Measurements from ENCODE around the gene DDX4. TPM values are rescaled to one million over a fixed set of nuclear protein-coding genes. Genes with fewer than 3 reads are reported as not detected.

Gene DDX4
- total RNA-seq, 1 donor from 2014 or later: not detected

DNA sequence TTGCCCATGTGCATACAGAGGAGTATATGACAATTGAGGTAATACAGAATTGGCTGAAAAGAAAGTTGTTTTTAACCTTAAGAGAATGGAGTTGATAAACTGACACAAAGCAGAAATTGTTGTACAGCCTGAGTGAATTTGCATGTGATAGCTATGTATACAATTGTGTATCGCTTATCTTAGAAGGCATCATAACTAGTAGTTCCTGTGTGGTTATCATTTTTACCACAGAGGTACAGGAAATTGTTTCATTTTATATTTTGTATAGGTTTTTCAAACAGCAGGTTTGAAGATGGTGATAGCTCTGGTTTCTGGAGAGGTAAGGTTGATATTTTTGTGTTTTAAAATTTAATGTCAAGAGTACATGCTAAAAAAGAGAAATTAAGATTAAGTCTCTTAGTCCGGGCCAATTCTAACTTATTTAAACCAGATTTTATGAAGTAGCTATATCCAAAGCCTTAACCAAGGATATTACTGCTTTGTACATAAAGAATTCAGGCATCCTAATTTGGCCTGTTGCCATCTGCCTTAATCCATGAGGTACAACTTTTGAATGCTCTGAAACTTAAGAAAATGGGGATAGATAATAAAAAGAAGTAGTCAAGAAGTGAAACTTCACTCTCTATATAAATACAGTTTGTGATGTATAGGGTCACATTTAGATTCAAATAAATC is 26.0 kb downstream of the DDX4 start:
- Mint-ChIP-seq H3K4me1 (ENCODE audit: unreplicated experiment) (no peaks in the 10 kb centered on the region), H3K27ac (ENCODE audit: unreplicated experiment) (no peak overlapping the region), H3K27me3 (ENCODE audit: unreplicated experiment) (peaks cover 41% of the 10 kb centered on the region), H3K4me3 (ENCODE audit: unreplicated experiment) (no peak overlapping the region), H3K9me3 (ENCODE audit: unreplicated experiment) (no peaks in the 10 kb centered on the region), H3K36me3 (ENCODE audit: unreplicated experiment) (no peaks in the 10 kb centered on the region)
- no peak for DNase-seq (ENCODE audit: extremely low spot score, unreplicated experiment)
- TF ChIP-seq, protein P1, sequence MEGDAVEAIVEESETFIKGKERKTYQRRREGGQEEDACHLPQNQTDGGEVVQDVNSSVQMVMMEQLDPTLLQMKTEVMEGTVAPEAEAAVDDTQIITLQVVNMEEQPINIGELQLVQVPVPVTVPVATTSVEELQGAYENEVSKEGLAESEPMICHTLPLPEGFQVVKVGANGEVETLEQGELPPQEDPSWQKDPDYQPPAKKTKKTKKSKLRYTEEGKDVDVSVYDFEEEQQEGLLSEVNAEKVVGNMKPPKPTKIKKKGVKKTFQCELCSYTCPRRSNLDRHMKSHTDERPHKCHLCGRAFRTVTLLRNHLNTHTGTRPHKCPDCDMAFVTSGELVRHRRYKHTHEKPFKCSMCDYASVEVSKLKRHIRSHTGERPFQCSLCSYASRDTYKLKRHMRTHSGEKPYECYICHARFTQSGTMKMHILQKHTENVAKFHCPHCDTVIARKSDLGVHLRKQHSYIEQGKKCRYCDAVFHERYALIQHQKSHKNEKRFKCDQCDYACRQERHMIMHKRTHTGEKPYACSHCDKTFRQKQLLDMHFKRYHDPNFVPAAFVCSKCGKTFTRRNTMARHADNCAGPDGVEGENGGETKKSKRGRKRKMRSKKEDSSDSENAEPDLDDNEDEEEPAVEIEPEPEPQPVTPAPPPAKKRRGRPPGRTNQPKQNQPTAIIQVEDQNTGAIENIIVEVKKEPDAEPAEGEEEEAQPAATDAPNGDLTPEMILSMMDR (IDR thresholded peaks at IDR 0.05): no peak

DNA sequence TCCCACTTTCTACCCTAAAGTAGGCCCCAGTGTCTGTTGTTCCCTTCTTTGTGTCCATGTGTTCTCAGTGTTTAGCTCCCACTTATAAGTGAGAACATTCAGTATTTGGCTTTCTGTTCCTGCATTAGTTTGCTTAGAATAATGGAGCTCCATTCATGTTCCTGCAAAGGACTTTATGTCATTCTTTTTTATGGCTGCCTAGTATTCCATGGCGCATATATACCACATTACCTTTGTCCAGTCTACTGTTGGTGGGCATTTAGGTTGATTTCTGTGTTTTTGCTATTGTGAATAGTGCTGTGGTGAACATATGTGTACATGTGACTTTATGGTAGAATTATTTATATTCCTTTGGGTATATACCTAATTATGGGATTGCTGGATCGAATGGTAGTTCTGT is 30.4 kb downstream of the DDX4 start:
- no peak for DNase-seq (ENCODE audit: extremely low spot score, unreplicated experiment)
- H3K4me1 Mint-ChIP-seq (ENCODE audit: unreplicated experiment): no peaks in the 10 kb centered on the region
- H3K36me3 Mint-ChIP-seq (ENCODE audit: unreplicated experiment): no peaks in the 10 kb centered on the region
- TF ChIP-seq, protein P1 (IDR thresholded peaks at IDR 0.05): no peak
- peaks cover 4% of the 10 kb centered on the region for H3K9me3 Mint-ChIP-seq (ENCODE audit: unreplicated experiment)
- H3K27ac Mint-ChIP-seq (ENCODE audit: unreplicated experiment): no peak overlapping the region
- no peak overlapping the region for H3K4me3 Mint-ChIP-seq (ENCODE audit: unreplicated experiment)
- peaks cover 28% of the 10 kb centered on the region for H3K27me3 Mint-ChIP-seq (ENCODE audit: unreplicated experiment)

DNA sequence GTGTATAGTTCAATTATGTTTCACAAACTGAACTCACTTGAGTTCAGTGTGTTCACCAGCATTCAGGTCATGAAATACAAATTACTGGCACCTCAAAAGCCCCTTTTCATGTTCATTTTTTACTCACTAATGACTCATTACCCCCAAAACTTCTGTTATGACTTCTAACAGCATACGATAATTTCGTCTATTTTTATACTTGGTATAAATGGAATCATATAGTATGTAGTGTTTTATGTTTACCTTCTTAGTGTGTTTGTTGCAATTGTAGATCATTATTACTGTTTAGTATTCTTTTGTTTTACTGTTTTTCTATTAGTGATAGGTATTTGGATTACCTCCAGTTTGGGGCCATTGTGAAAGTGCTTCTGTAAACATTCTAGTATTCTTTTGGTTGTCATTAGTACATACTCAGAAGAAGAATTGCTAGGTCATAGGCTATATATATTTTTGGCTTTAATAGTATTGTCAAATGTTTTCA is 33.4 kb downstream of the DDX4 start:
- Mint-ChIP-seq H3K27ac (ENCODE audit: unreplicated experiment) (no peak overlapping the region), H3K9me3 (ENCODE audit: unreplicated experiment) (peaks cover 4% of the 10 kb centered on the region), H3K4me1 (ENCODE audit: unreplicated experiment) (no peaks in the 10 kb centered on the region), H3K4me3 (ENCODE audit: unreplicated experiment) (no peak overlapping the region), H3K27me3 (ENCODE audit: unreplicated experiment) (peaks cover 23% of the 10 kb centered on the region), H3K36me3 (ENCODE audit: unreplicated experiment) (no peaks in the 10 kb centered on the region)
- DNase-seq (ENCODE audit: extremely low spot score, unreplicated experiment): no peak
- TF ChIP-seq, protein P1 (IDR thresholded peaks at IDR 0.05): no peak

- peaks cover 4% of the 10 kb centered on the region for H3K9me3 Mint-ChIP-seq (ENCODE audit: unreplicated experiment)
- no peak for DNase-seq (ENCODE audit: extremely low spot score, unreplicated experiment)
Observed at GRCh38 chr5:55773057-55773456, 35.2 kb downstream of the DDX4 start.

GRCh38 chr5:55777332-55777731 is 39.5 kb downstream of the DDX4 start:
- Mint-ChIP-seq H3K27ac (ENCODE audit: unreplicated experiment) (no peak overlapping the region), H3K9me3 (ENCODE audit: unreplicated experiment) (no peaks in the 10 kb centered on the region), H3K36me3 (ENCODE audit: unreplicated experiment) (no peaks in the 10 kb centered on the region), H3K27me3 (ENCODE audit: unreplicated experiment) (peaks cover 54% of the 10 kb centered on the region), H3K4me3 (ENCODE audit: unreplicated experiment) (no peak overlapping the region), H3K4me1 (ENCODE audit: unreplicated experiment) (no peaks in the 10 kb centered on the region)
- no peak for DNase-seq (ENCODE audit: extremely low spot score, unreplicated experiment)
- TF ChIP-seq, protein P1 (IDR thresholded peaks at IDR 0.05): no peak

More at GRCh38 chr5:55773057-55773456, 35.2 kb downstream of the DDX4 start:
- Mint-ChIP-seq H3K4me1 (ENCODE audit: unreplicated experiment) (no peaks in the 10 kb centered on the region), H3K4me3 (ENCODE audit: unreplicated experiment) (no peak overlapping the region), H3K36me3 (ENCODE audit: unreplicated experiment) (no peaks in the 10 kb centered on the region), H3K27ac (ENCODE audit: unreplicated experiment) (no peak overlapping the region), H3K27me3 (ENCODE audit: unreplicated experiment) (peaks cover 36% of the 10 kb centered on the region)
- TF ChIP-seq, protein P1 (IDR thresholded peaks at IDR 0.05): no peak

Measured in osteocyte (in vitro differentiated cells).